Middle frontal gyrus (tissue), 1 donor: ENCODE results near the gene RGS6.
A peak's percentile ranks its signal among the peaks of the same experiment; 100 is the strongest.

Experiments used
- DNase-seq: peaks from one replicate; pipeline ENCODE4 v3.0.0-alpha.2; 2015; ENCODE audit warnings: low spot score; ENCODE audit errors: extremely low spot score

RGS6 gene

DNA sequence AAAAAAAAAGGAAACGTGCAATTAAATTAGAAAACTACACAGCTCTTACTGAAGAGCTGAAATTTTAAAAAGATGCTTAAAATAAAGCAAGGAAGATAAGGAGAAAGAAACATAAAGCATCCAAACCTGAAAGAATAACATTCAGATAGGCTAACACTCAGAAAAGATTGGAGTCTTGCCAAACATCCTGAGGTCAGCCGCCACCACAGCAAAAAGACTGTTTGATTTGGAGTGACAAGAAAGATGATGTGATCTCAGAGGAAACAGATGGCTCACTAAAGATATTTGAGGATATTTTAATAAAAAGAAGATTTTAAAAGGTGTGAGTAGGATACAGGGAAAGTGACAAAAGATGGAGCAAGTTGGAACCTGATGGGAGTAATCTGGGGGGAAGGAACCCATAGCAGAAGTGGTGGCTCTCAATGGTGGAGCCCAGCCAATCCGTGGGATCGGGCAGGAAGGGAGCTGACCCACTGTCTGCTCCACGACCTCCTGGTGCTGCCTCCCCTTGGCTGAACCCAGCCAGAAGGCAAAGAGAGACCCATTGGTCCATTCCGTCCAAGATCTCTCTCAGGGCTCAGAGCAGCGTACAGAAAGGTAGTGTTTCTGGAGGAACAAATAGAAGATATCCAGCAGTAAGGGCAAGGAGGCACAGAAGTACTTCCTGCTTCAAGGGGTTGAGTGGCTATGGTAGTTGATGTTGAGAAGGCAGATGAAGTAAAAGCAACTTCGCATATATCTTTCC is 469.6 kb downstream of the RGS6 start:
- DNase-seq: no peak

DNA sequence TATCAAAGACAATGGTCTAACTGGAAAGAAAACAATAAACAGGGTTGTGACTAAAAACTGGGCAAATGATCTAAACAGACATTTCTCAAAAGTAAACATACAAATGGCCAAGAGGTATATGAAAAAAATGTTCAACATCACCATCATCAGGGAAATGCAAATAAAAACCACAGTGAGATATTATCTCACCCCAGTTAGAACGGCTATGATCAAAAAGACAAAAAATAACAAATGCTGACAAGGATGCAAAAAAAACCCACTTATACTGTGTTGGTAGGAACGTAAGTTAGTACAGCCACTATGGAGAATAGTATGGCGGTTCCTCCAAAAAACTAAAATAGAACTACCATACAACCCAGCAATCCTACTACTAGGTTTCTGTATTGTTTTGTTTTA is 470.1 kb downstream of the RGS6 start:
- no peak for DNase-seq

DNA sequence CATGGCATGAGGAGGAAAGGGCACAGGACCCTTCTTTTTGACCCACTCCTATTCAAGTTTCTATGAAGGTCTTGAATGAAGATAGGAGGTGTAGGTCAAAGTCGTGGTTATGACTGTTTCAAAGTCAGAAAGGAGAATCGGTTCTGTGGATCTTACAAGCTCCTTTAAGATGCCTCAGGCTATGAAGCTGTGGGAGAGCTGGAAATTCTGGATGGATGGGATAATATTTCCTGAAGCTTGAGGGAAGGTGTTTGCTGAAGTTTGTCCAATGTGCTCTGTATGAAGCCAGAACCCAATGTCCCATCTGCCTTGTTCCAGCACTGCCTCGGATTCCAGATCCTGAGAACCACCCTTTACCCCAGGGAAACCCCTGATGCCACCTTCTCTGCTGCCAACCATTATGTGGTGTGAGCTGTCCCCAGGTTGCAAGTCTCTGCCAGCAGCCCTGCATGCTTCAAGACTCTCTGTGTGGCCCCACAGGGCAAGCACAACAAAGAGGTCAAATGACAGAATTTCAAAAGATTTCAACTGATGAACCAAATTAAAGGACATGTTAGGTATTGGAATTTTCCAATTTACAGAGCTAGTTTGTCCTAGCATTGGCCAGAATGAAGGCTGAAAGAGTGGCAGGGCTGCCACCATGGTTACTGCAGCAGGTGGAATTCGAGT is 472.0 kb downstream of the RGS6 start:
- no peak for DNase-seq

DNA sequence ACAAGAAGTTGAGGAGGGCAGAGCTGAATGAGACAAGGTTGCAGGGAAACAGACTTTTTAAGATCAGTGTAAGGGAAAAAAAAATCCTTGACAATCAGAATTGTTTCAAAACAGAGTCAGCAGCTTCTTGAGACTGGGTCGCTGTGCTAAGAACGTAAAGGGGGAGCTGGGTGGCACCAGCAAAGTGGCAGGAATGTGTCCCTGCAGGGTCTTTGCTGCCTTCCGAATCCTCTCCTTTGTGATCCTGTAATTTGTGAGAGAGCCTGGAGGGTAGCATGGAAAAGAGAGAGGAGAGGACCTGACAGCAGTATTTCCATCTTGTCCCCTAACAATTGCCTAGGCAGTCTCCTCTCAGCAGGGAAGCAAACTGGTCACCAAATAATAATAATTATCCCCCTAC is 472.8 kb downstream of the RGS6 start:
- DNase-seq: no peak

DNA sequence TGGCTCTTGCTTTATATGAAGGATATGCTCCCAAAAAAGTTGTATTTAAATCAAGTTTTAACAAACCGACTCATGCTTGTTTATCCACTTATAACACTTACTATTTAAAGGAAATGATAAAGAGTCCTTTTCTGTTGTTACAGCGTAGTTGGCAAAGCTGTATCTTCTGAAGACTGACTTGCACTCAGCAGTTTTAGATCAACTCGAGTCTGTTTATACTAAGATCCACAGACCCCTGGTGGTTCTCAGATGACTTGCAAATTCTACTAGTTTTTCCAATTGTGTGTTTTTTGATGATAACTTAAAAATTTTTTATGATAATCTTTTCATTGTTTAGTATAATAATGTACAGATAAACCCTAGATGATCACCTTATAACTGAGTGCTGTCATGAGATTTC is 475.8 kb downstream of the RGS6 start:
- no peak for DNase-seq

DNA sequence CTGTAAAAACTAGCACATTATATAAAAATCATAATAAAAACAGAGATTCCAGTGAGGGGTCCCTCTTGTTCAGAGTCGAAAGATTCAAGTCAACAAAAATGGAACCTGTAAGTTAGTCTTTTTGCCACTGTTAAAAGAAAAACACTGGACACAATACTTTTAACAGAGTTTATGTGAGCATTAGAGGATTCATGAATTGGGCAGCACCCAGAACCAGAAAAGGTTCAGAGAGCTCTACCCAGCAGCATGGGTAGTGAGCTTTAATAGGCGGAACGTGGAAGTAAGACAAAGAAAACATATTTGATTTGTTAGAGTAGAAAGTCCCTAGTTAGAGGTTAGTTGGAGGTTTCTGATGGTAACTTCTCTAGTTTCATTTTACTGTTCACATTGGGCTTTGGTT is 476.8 kb downstream of the RGS6 start:
- no peak for DNase-seq

DNA sequence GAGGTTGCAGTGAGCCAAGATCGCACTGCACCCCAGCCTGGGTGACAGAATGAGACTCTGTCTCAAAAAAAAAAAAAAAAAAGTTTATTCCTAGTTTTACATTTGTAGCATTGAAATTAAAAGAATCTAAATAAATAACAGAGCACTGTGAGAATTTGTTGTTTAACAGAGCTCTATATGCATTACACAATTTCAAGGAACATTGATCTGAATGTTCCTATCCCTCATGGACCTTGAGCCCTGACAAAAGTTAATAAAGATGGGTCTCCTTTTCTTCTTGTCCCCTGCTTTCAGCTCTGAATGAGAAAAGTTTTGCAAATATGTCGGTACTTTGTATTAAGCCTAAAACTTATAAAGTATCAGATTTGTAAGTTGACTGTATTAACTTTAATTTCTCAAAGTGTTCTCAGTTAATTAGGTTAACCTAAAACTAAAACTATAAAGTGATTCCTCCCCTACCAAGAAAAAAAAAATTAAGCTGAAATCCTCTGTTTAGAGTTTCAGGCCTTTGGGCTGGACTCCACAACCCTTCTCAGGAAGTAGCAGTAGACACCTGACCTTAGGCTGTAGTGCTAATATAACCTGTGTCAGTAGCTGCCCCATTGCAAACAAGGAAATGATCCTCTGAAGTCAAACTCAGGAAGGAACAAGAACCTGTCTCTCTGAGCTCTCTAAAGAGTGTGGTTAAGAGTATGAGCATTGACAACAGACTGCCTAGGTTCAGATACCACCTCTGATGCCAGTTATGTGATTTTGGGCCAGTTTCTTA is 484.0 kb downstream of the RGS6 start:
- no peak for DNase-seq

DNA sequence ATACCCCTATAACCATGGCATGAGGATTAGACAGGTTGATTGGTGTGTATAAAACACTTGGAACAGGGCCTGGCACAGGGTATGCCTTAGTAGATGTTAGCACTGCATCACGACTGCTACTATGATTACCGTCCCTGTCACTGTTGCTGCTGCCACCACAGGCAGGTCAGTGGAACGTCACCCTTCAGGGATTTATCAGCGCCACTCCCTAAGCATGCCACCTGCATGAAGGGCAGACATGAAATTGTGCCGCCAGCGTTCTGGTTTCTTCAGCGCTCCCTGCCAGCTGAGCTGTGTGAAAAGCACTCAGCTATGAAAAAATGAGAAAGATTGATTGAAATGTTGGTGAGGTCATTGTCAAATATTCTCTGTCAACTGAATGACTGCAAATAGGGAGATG is 484.7 kb downstream of the RGS6 start:
- DNase-seq: no peak

DNA sequence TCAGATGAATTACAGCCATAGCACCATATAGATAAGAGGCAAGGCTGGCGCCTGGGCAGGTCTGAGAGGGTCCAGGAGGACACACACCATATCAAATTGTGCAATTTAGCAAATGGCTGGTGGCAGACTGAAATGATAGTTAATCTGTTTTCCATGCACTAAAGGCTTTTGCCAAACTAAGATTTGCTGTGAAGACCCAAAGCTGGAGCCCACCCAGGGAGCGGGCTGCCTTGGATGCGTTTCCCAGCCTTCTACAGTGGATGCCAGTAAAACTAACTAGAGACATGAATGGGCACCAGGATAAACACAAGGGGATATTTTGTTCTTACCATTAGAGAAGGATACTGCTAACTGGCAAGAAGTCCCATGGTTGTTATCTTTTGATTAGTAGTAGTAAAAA is 486.6 kb downstream of the RGS6 start:
- no peak for DNase-seq

DNA sequence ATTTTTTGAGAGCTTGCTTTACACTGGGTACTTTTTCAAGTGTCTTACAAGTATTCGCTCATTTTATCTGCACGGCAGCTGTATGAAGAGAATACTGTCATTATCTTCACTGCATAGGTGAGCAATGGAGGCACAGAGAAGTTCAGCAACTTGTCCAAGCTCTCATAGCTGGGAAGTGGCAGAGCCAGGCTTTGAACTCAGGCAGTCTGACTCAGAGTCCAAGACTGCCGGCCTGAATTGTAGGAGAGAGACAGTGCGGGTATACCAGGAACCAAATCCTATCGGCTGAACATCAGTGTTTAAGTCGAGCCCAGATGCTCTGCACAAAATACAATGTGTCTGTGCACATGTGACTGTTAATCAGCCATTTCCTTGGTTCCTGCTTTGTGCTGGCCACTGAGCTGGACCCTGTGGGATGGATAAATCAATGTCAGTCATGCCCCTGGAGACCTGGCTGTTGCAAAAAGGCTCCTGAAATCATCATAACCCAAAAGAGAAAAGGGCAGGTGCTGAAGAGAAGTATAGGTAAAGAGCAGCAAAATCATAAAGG is 487.1 kb downstream of the RGS6 start:
- no peak for DNase-seq

DNA sequence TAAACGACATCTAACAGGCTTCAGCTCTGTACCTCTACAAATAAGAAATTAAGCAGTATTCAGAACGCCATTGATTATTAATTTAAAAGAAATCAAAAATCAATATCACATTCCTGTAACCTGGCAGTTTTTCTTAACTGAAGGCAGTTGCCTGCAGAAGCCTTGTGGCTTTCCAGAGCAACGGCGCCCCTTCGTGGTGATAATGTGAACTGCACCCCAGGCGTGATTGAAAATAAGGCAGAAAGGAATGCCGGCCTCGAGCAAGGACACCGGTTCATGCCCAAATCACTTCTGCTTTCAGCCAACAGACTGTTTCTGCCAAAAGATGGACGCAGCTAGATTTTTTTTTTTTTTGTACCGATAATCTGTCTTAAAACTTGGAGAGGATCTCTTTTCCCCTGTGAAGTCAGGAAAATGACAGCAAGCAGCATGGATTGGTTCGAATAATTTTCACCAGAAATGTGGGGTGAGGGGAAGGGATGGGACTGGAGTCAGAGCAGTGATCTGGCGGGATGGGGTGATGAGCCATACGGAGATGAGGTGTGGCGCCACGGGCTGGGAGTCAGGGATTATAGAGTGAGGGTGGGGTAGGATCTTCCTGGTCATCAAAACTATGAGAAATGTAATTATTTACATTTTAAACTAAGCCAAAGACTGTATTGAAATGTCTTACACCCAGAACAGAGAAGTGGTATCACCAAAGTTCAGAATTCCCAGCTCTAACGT is 488.7 kb downstream of the RGS6 start:
- DNase-seq: peak; percentile 66

DNA sequence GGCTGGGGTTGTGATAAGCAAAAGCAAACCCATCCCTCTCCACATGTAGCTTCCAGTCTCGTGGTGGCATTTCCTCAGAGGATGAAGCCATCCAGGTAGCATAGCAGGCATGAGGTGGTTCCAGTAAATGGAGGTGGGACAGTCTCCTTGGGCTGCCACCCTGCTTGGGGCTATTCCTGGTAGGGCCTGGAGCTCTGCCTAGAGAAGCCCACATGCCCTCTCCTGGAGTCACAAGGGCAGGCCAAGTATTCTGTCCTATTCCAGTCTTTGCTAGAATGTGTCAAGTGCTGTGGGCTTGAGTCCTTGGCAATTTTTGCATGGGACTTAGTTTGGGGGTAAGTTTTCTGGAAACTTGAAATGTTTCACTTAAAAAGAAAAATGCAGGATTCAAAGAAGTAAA is 491.7 kb downstream of the RGS6 start:
- no peak for DNase-seq

DNA sequence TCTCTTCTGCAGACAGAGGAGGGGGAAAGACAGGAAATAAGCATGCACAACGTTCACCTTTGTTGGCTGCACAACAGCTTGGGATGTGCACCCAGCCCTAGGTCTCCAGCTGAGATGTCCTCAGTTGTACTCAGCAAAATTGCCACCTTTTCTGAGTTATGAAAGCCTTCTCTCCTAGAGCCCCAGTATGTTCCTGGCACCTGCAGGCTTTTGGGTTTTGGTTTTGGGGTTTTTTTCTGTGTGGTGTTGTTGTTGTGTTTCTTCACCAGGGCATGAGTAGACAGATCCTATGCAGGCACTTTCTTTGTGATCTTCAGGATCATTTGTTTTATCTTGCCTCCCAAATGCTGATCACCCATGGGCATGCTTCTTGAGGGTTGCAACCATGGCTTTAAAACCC is 498.2 kb downstream of the RGS6 start:
- DNase-seq: no peak

DNA sequence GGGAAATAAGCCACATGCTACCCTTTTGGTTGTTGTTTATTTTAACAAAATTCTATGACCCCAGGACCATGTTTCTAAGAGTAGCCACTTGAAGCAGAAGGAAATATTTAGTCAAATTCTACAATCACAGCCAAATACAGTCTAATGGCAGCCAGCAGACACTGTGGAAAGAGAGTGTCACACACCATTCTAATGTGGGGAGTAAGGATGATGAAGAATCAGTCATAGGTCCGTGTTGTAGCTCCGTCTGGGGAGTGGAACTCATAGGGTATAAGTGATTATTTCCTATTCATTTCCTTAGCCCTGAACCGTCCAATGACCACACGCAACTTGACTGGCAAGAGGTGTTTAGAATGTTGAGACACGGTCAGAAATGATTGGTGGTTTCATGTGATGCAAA is 500.5 kb downstream of the RGS6 start:
- no peak for DNase-seq

DNA sequence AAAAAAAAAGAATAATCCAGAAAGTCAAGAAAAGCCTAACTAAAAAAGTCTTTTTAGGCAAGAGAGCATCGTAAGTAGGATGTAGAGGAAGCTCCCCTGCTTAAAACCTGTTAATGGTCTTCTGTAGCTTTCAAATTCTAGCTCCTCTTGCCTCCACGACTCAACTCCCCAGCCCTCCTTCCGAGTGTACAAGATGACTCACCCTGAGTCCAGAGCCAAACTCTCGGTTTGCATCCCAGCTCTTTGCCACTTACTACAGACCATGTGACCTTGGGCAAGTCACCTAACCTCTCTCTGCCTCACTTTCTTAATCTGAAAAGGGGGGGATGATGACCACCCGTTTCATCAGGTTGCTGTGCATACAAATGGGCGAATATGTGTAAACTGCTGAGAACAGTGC is 501.3 kb downstream of the RGS6 start:
- no peak for DNase-seq

DNA sequence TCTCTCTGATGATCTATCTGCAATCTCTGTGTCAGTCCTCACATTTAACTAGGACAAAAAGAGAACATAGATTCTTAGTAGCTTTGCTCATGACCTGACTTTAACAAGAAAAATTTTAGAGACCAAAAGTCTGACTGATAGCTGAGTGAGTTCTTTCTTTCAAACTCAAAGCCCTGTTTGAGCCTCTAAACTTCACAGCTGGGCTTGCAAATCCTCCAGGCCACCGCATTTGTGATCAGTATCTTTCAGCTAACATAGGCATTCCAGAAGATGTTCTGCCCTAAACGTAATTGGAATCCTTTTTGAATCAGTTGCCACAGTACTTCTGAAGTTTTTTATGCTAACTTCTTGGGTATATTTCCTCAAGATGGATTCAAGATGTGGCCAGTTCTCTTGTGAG is 502.6 kb downstream of the RGS6 start:
- no peak for DNase-seq

DNA sequence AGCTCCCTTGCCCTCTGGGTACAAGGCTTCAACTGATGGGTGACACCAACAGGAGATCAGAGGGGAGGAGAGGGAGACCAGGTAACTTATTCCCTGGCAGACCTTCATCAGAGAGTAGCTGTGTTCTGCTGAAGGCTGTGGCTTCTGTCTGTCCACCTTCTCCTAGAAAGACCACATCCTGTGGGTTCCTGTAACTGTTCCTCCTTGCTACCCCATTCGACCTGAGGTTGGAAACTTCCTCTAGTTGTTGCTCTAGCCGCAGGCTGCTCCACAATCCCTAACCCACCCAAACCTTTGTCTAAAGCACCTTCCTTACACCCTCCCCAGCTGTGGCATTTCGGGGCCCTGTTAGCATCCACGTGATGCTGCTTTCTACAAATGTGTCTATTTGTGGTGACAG is 507.5 kb downstream of the RGS6 start:
- DNase-seq: no peak

DNA sequence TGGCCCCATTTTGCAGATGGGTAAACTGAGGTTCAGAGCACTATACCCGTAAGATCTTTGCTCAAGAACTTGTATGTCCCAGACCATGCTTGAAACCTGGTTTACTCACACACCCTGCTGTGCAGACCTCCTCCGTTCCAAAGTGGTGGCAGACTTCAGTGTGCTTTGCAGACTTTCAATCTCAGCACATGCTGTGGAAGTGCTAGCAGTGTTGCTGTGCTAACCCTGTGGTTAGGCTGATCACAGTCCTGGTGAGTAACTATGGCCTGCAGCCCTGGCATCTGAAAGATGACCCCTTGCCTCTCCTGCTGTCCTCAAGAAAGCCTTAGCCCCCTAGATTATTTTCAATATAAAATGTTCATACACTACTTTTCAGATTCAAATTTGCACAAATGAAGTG is 511.0 kb downstream of the RGS6 start:
- DNase-seq: no peak

DNA sequence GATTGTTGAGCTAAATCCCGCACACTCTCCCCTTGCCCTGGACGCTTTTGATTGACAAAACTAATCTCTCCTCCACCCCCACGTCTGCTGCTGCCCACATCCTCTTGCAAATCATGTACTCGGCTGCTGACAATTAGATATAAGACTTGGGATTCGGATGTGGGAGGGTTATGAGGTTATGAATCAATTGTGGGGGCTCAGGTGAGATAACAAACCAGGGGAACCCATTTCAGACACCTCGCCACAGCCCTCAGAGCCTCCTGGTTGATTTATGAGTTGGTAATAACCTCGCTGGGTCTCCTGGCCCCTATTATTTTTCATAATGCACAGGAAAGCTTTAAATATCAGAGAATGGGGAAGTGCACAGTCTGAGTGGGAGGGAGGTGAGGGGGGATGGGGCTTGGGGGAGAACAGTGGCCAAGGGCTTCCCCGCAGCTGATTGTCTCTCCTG is 511.8 kb downstream of the RGS6 start:
- no peak for DNase-seq

DNA sequence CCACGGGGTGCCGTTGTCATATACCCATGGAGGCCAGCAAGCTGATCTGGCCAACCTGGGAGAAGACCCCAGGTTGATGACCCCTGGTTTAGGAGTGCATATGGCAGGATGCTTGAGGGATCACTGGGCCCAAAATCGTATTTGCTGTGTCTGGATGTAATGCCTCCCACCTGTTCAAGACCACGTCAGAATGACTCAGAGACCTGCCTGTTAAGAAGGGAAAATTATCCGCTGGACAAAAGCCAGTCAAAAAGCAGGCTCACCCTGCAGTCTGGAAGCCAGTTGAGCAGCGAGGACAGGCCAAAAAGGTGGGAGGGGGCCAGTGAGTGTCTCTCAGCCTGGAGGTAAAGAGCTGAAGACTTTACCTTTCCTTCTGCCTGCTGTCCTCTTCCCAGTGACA is 512.5 kb downstream of the RGS6 start:
- no peak for DNase-seq

DNA sequence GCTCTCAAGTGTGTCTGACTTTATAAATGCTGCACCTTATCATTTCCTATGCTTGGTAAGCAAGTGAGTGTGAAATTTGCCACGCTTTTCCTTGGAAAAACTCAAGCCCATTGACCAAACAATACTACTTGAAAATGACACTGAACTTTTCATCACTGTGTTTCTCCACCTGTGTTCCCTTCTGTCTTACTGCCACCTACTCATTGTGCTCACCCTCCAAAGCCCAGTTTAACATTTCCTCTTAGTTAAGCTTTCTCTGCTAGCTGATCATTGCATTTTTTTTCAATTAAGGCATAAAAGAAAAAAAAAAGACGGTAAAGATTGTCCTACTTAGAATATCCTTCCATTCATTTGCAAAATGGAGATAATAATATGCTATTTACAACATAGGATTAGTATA is 516.0 kb downstream of the RGS6 start:
- DNase-seq: no peak
